NT2/D1 (cell line): Measurements from ENCODE around the gene IPP.

ENCODE experiments used
- SUZ12 ChIP-seq: IDR thresholded peaks from 2 replicates; pipeline ENCODE4 v1.6.1; 2011; ENCODE audit not compliant: insufficient read length, insufficient read depth; ENCODE audit errors: extremely low read depth
- YY1 ChIP-seq: IDR thresholded peaks from 2 replicates; pipeline ENCODE4 v1.6.1; 2011; ENCODE audit not compliant: insufficient read length, insufficient read depth
- ZNF274 ChIP-seq: IDR thresholded peaks from 2 replicates; pipeline ENCODE4 v1.6.1; 2011; ENCODE audit warnings: mild to moderate bottlenecking, low read depth, low read length

DNA sequence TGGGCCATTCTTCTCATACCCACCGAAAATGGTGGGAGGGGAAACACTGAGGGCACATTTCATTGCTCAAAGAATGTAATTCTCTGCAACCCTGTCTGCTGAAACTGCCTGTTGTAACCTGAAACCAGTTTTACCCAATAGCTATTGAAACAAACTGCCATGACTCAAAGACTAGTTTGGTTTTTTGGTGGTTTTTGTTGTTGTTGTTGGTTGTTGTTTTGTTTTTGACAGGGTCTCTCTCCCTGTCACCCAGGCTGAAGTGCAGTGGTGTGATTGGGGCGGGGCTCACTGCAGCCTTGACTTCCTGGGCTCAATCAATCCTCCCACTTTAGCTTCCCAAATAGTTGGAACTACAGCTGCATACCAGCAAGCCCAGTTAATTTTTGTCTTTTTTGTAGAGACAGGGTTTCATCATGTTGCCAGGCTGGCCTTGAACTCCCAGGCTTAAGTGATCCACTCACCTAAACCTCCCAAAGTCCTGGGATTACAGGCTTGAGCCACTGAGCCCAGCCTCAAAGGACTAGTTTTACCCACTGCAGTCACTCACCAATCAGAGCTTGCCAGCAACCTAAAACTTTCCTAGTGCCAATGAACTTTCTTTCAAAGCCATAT lies 2.1 kb upstream of the IPP start:
- TF ChIP-seq YY1 (no peak), SUZ12 (no peak), ZNF274 (no peak)
